Breast epithelium (tissue), 3 donors: ENCODE measurements around the gene RELN.

Experiments used
- CTCF ChIP-seq, 3 donors: fragments of 450-650 bp; IDR thresholded peaks; one replicate each; pipeline ENCODE4 v1.5.1; 2016 to 2017; ENCODE audit warnings: antibody characterized with exemption in 3 of 3, mild to moderate bottlenecking in 3 of 3, moderate library complexity in 3 of 3
- POLR2A ChIP-seq: fragments of 450-650 bp; IDR thresholded peaks from one replicate; pipeline ENCODE4 v1.6.1; 2016; ENCODE audit warnings: antibody characterized with exemption, mild to moderate bottlenecking, moderate library complexity

- TF ChIP-seq CTCF (IDR thresholded peaks at IDR 0.05) (no peak), POLR2A (no peak)
Measured at GRCh38 chr7:103958284-103958818, 31.1 kb downstream of the RELN start.
